Measurements from ENCODE around the gene SLC26A9. TPM values are rescaled to one million over a fixed set of nuclear protein-coding genes. Genes with fewer than 3 reads are reported as not detected.

SLC26A9 gene
- total RNA-seq, 2 donors from 2014 or later = 24.4 to 35.4 TPM

DNA sequence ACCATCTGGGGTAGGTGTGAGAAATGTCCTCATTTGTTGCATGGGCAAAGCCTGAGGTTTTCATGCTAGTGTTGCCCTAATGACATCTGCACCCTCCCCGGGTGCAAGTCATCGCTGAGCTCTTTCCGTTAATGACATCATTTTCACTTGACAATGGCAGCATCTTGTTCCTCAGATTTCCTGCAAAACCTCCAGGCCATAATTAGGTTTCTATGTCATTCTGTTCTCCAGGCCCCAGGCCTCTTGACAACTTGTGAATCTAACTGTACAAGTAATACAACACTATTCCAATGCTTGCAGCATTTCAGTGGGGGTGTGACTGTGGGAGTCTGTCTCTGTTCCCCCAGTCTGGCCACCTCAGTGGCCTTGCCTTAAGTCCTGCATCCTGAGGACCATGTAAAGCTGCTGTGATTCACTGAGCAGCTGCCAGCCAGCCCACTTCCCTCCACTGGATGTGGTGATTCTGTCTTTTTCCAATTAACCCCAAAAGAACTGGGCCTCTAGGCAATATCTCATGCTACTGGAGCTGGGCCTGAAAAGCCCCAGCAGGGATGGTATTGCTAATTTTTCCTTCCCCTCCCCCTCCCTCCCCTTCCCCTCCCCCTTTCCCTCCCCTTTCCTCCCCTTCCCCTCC is 37.1 kb upstream of the SLC26A9 start:
- Histone ChIP-seq H3K27me3 (no peaks in the 10 kb centered on the region), H3K4me3 (no peak overlapping the region), H3K4me1 (peaks cover 0 to 27% of the 10 kb centered on the region in 2 donors), H3K36me3 (no peaks in the 10 kb centered on the region), H3K9me3 (no peaks in the 10 kb centered on the region), H3K27ac (no peak overlapping the region)
- TF ChIP-seq, protein P1, sequence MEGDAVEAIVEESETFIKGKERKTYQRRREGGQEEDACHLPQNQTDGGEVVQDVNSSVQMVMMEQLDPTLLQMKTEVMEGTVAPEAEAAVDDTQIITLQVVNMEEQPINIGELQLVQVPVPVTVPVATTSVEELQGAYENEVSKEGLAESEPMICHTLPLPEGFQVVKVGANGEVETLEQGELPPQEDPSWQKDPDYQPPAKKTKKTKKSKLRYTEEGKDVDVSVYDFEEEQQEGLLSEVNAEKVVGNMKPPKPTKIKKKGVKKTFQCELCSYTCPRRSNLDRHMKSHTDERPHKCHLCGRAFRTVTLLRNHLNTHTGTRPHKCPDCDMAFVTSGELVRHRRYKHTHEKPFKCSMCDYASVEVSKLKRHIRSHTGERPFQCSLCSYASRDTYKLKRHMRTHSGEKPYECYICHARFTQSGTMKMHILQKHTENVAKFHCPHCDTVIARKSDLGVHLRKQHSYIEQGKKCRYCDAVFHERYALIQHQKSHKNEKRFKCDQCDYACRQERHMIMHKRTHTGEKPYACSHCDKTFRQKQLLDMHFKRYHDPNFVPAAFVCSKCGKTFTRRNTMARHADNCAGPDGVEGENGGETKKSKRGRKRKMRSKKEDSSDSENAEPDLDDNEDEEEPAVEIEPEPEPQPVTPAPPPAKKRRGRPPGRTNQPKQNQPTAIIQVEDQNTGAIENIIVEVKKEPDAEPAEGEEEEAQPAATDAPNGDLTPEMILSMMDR (IDR thresholded peaks at IDR 0.05) = no peak
- no peak for DNase-seq (ENCODE audit: low spot score)

DNA sequence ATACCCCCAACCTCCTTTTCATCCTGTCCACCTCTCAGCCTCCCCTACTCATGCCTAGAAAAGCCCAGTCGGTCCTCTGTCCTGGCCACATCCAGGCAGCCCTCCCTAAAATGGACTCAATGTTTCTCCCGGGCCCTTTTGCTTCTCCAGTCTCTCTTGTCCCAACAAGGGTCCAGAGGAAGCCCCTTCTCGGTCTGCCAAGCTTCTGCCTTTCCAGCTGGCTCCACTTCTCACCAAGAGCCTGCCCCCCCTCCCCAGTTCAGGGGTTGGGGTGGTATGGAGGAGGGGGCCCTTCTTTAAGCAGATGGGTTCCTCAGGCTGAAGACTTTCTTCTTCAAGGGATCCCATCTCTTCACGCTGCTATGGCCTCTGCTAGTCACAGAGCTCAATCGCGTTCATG is 36.0 kb upstream of the SLC26A9 start:
- DNase-seq (ENCODE audit: low spot score) = no peak
- H3K27me3 ChIP-seq = no peaks in the 10 kb centered on the region

DNA sequence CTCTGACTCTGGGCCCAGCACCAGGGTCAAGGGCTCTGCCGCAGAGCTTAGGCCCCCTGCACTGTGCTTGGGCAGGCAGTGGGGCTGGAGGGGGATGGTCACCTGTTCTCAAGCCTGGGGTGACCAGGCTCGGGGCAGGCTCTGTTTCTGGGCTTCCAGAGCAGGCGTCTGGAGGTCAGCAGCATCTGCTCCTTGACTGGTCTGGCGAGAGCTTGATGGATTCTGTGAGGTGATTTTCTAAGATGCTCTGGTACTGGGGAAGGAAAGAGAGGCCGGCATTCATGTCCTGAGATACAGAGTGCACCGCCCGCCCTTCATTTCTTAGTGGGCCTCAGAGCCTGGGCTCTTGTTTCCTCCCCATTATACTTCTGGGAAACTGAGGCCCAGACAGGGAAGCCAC is 35.4 kb upstream of the SLC26A9 start:
- H3K9me3 ChIP-seq = no peaks in the 10 kb centered on the region
- no peaks in the 10 kb centered on the region for H3K27me3 ChIP-seq
- TF ChIP-seq, protein P1 (IDR thresholded peaks at IDR 0.05) = no peak
- H3K4me1 ChIP-seq = peaks cover 0 to 23% of the 10 kb centered on the region in 2 donors
- no peak overlapping the region for H3K4me3 ChIP-seq
- H3K27ac ChIP-seq = no peak overlapping the region
- no peaks in the 10 kb centered on the region for H3K36me3 ChIP-seq
- no peak for DNase-seq (ENCODE audit: low spot score)

More for the DNA sequence above, 36.0 kb upstream of the SLC26A9 start:
- TF ChIP-seq, protein P1 (IDR thresholded peaks at IDR 0.05) = no peak
- Histone ChIP-seq H3K9me3 (no peaks in the 10 kb centered on the region), H3K27ac (no peak overlapping the region), H3K4me1 (peaks cover 0 to 28% of the 10 kb centered on the region in 2 donors), H3K36me3 (no peaks in the 10 kb centered on the region), H3K4me3 (no peak overlapping the region)

DNA sequence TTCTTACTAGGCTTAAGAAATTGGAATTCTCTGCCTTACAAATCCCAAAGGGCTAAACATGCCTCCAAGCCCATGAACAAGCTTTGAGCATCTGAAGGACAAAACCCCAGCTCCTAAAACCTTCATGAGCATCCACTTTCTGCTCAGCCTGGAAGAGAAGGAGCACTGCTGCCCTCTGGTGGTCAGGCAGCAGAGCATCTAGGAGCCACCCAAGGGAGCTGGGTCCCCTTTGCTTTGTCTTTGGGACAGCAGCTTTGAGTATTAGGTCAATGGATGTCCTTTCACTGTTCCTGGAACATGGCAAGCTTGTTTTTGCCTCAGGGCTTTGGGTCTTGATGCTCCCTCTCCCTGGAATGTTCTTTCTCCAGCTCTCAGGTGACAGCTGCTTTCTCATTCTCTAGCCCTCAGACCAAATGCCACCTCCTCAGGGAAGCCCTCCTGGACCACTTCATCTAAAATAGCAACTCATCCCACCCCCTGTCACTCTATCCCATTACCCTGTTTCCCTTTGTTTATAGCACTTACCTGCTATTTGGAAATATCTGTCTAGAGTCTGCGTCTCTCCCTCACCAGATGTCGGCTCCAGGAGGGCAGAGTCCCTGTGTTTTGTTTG is 34.3 kb upstream of the SLC26A9 start:
- DNase-seq (ENCODE audit: low spot score) = peak; percentile 77
- Histone ChIP-seq H3K36me3 (no peaks in the 10 kb centered on the region), H3K27me3 (no peaks in the 10 kb centered on the region), H3K4me1 (peaks cover 0 to 23% of the 10 kb centered on the region in 2 donors), H3K9me3 (no peaks in the 10 kb centered on the region), H3K27ac (peak overlapping the region; percentile 75 to 88), H3K4me3 (no peak overlapping the region)
- TF ChIP-seq, protein P1 (IDR thresholded peaks at IDR 0.05) = peak; percentile 94 to 96

DNA sequence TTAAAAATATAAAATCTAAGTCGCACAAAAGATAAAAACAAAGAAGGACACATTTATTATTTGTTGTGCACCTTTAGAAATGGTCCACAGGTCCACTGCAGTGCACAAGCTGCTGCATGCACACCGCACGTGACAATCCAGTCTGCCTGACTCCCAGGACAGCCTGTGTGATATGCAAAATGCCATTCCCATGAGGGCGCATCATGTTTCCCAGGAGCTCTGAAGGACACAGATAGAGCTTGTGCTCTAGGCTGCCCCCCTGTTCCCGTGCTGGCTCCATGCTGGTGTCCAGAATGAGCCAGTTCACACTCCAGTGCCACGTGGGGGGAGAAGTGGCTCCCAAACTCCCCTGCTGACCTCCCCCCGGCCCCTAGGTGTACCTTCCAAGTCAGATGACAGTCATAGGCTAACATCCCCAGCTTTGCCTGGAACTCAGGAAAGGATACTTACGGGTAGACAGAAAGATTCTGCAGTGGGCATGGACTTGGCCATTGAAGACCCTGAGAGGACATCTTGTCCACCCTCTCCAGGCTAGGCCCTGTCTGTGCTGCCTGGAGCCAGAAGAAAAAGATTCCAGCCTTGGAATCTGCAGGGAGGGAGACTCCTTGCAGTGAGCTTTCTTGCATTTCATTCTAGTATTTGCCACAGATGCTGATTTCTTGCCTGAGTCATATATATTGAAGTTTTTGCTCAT is 33.6 kb upstream of the SLC26A9 start:
- TF ChIP-seq, protein P1 (IDR thresholded peaks at IDR 0.05) = no peak
- H3K4me3 ChIP-seq = no peak overlapping the region
- H3K27ac ChIP-seq = peak overlapping the region; percentile 75 to 88
- H3K4me1 ChIP-seq = peaks cover 0 to 23% of the 10 kb centered on the region in 2 donors
- H3K36me3 ChIP-seq = no peaks in the 10 kb centered on the region
- H3K27me3 ChIP-seq = no peaks in the 10 kb centered on the region
- peak; percentile 78 for DNase-seq (ENCODE audit: low spot score)
- no peaks in the 10 kb centered on the region for H3K9me3 ChIP-seq
